Tibial nerve (tissue), 4 donors: Measurements from ENCODE around the gene IL26.

ENCODE experiments used
- EP300 ChIP-seq, 2 donors: sonication (generic); formaldehyde crosslinking; IDR thresholded peaks; one replicate each; pipeline ENCODE4 v1.6.1; 2017; ENCODE audit warnings: antibody characterized with exemption in 2 of 2, mild to moderate bottlenecking in 1 of 2
- POLR2A ChIP-seq, 2 donors: fragments of 450-650 bp; IDR thresholded peaks; one replicate each; pipeline ENCODE4 v1.6.1; 2017; ENCODE audit warnings: antibody characterized with exemption in 2 of 2, mild to moderate bottlenecking in 2 of 2, moderate library complexity in 2 of 2
- TF ChIP-seq, protein P1 (sequence below), 5 experiments: fragments of 200-600 bp in 3 of 5; fragments of 450-650 bp in 2 of 5; sonication (generic) in 3 of 5; IDR thresholded peaks; one replicate each; pipeline ENCODE4 v1.5.1; 2016 to 2019; ENCODE audit warnings: antibody characterized with exemption in 5 of 5, mild to moderate bottlenecking in 3 of 5, moderate library complexity in 2 of 5

GRCh38 chr12:68200854-68201253 is 24.8 kb downstream of the IL26 start:
- TF ChIP-seq, protein P1, sequence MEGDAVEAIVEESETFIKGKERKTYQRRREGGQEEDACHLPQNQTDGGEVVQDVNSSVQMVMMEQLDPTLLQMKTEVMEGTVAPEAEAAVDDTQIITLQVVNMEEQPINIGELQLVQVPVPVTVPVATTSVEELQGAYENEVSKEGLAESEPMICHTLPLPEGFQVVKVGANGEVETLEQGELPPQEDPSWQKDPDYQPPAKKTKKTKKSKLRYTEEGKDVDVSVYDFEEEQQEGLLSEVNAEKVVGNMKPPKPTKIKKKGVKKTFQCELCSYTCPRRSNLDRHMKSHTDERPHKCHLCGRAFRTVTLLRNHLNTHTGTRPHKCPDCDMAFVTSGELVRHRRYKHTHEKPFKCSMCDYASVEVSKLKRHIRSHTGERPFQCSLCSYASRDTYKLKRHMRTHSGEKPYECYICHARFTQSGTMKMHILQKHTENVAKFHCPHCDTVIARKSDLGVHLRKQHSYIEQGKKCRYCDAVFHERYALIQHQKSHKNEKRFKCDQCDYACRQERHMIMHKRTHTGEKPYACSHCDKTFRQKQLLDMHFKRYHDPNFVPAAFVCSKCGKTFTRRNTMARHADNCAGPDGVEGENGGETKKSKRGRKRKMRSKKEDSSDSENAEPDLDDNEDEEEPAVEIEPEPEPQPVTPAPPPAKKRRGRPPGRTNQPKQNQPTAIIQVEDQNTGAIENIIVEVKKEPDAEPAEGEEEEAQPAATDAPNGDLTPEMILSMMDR (IDR thresholded peaks at IDR 0.05) = no peak
- TF ChIP-seq POLR2A (IDR thresholded peaks at IDR 0.05) (no peak), EP300 (IDR thresholded peaks at IDR 0.05) (no peak)
